ENCODE measurements around the gene CAD.

CAD gene

DNA sequence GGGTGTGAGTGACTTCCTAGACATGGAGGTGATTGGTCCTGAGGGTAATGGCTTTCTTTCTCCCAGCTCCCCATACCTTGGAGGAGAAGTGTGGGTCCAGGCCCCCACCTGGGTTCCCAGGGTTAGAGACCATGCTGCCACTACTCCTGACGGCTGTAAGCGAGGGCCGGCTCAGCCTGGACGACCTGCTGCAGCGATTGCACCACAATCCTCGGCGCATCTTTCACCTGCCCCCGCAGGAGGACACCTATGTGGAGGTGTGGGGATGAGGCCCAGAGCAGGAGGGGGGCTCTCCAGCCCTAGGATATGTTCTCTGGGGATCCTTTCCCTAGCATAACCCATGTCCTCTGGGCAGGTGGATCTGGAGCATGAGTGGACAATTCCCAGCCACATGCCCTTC lies 21.8 kb downstream of the CAD start:
- Histone ChIP-seq H3K9me3 (ENCODE audit: control insufficient read depth, low read length) (no peaks in the 10 kb centered on the region), H3K4me3 (ENCODE audit: low read length) (no peak overlapping the region), H3K36me3 (ENCODE audit: control insufficient read depth, insufficient read depth, low read length) (peaks cover 20% of the 10 kb centered on the region), H3K27me3 (ENCODE audit: control insufficient read depth, insufficient read depth, low read length) (no peaks in the 10 kb centered on the region), H3K4me1 (ENCODE audit: control insufficient read depth, insufficient read depth, low read length) (no peaks in the 10 kb centered on the region), H3K9ac (ENCODE audit: low read length) (no peak overlapping the region)

DNA sequence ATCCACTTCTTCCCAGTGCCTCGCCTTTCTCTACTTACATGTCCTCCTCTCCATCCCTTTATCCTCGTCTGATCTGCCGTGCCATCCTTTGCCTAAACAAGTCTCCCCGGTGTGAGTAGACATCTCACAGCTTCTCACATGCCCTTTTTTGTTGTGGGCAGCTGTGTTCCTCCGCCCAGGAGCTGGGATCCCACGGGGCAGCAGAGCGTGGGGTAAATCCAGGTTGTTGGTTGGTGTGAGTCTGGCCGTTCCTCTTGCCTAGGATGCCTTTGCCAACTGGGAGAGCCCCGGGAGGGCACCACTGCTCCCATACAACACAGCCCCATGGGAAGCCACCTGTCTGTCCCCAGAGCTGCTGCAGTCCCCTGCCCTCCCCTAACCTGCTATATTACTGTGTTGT lies 23.2 kb downstream of the CAD start:
- H3K27me3 ChIP-seq (ENCODE audit: control insufficient read depth, insufficient read depth, low read length): no peaks in the 10 kb centered on the region
- H3K4me3 ChIP-seq (ENCODE audit: low read length): no peak overlapping the region
- no peak overlapping the region for H3K9ac ChIP-seq (ENCODE audit: low read length)
- no peaks in the 10 kb centered on the region for H3K9me3 ChIP-seq (ENCODE audit: control insufficient read depth, low read length)
- H3K36me3 ChIP-seq (ENCODE audit: control insufficient read depth, insufficient read depth, low read length): peaks cover 9% of the 10 kb centered on the region
- H3K4me1 ChIP-seq (ENCODE audit: control insufficient read depth, insufficient read depth, low read length): no peaks in the 10 kb centered on the region

DNA sequence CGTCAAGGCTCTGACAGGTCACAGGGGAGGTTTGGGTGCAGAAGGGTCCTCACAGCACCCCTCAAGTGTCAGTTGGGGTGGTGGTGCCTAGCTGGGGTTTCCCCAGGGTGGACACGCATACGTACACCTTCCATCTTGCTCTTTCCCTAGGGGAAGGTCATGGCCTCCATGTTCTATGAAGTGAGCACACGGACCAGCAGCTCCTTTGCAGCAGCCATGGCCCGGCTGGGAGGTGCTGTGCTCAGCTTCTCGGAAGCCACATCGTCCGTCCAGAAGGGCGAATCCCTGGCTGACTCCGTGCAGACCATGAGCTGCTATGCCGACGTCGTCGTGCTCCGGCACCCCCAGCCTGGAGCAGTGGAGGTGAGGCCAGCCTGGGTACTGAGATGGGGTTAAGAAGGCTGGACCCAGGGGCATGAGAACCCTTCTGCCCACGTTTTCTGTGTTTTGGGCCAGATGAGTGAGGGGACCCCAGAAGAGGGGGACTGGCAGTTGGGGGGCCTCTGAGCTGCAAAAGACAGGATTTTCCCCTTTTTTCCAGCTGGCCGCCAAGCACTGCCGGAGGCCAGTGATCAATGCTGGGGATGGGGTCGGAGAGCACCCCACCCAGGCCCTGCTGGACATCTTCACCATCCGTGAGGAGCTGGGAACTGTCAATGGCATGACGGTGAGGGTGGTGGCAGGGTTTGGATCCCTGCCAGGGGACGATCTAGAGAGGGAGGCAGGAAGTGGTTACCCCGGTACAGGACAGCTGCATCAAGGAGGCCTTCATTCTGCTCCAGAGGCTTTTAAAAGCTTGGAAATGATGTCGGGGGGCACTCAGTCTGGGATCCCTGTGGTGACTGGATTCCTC lies 24.8 kb downstream of the CAD start:
- Histone ChIP-seq H3K4me3 (ENCODE audit: low read length) (no peak overlapping the region), H3K9me3 (ENCODE audit: control insufficient read depth, low read length) (no peaks in the 10 kb centered on the region), H3K27me3 (ENCODE audit: control insufficient read depth, insufficient read depth, low read length) (no peaks in the 10 kb centered on the region), H3K9ac (ENCODE audit: low read length) (no peak overlapping the region), H3K4me1 (ENCODE audit: control insufficient read depth, insufficient read depth, low read length) (no peaks in the 10 kb centered on the region), H3K36me3 (ENCODE audit: control insufficient read depth, insufficient read depth, low read length) (peaks cover 9% of the 10 kb centered on the region)

DNA sequence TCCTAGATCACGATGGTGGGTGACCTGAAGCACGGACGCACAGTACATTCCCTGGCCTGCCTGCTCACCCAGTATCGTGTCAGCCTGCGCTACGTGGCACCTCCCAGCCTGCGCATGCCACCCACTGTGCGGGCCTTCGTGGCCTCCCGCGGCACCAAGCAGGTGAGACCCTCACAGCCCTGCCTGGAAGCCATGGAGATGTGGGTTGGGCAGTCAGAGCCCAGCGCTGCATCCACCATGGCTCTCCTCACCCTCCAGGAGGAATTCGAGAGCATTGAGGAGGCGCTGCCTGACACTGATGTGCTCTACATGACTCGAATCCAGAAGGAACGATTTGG lies 25.4 kb downstream of the CAD start:
- Histone ChIP-seq H3K4me3 (ENCODE audit: low read length) (no peak overlapping the region), H3K27me3 (ENCODE audit: control insufficient read depth, insufficient read depth, low read length) (no peaks in the 10 kb centered on the region), H3K4me1 (ENCODE audit: control insufficient read depth, insufficient read depth, low read length) (no peaks in the 10 kb centered on the region), H3K9me3 (ENCODE audit: control insufficient read depth, low read length) (no peaks in the 10 kb centered on the region), H3K36me3 (ENCODE audit: control insufficient read depth, insufficient read depth, low read length) (peaks cover 6% of the 10 kb centered on the region), H3K9ac (ENCODE audit: low read length) (no peak overlapping the region)

DNA sequence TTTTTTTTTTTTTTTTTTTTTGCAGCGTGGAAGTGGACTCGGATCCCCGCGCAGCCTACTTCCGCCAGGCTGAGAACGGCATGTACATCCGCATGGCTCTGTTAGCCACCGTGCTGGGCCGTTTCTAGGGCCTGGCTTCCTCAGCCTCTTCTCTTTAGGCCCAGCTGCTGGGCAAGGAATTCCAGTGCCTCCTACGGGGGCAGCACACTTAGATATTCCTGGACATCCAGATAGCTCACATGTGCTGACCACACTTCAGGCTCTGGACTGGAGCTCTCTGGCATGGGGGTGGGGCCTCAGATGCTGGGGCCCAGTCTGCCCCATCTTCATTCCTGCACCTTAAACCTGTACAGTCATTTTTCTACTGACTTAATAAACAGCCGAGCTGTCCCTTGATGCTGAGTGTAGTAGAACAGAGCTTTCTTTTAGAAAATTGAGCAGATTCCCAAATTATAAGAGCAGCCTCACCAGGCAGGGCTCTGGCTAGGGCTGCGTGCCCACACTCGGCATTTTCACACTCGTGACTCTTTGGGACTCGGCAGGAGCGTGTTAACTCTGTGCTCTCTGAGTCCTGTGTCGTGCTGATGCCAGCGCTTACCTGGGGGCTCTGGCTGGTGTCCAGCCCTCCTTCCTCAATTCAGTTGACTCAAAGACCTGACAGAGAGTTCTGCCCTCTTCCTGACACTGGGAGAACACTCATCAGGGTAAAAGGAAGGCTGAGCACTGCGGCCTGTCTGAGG lies 26.4 kb downstream of the CAD start:
- no peaks in the 10 kb centered on the region for H3K9me3 ChIP-seq (ENCODE audit: control insufficient read depth, low read length)
- no peaks in the 10 kb centered on the region for H3K36me3 ChIP-seq (ENCODE audit: control insufficient read depth, insufficient read depth, low read length)

DNA sequence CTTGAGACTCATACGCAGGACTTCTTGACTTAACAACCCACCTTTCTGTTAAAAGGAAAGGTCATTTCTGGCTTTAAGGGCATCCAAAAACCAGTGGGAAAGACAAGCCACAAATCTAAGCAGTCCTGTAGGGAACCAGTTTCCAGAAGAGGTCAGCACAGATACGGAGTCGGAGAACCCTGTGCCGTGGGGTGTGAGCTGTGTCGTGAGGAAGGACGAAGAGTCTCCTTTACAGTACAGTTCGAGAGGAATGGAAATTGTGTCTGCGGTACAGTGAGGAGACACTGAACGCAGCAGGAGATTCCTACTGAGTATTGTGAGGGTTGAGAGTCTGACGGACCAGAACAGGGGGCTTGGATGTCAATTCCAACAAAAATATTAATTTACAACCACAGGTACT lies 27.9 kb downstream of the CAD start:
- Histone ChIP-seq H3K9me3 (ENCODE audit: control insufficient read depth, low read length) (no peaks in the 10 kb centered on the region), H3K27me3 (ENCODE audit: control insufficient read depth, insufficient read depth, low read length) (peaks cover 7% of the 10 kb centered on the region), H3K4me3 (ENCODE audit: low read length) (no peak overlapping the region), H3K36me3 (ENCODE audit: control insufficient read depth, insufficient read depth, low read length) (no peaks in the 10 kb centered on the region), H3K4me1 (ENCODE audit: control insufficient read depth, insufficient read depth, low read length) (peaks cover 3% of the 10 kb centered on the region), H3K9ac (ENCODE audit: low read length) (no peak overlapping the region)

More for the DNA sequence above, 26.4 kb downstream of the CAD start:
- H3K4me1 ChIP-seq (ENCODE audit: control insufficient read depth, insufficient read depth, low read length): no peaks in the 10 kb centered on the region
- no peak overlapping the region for H3K4me3 ChIP-seq (ENCODE audit: low read length)
- no peaks in the 10 kb centered on the region for H3K27me3 ChIP-seq (ENCODE audit: control insufficient read depth, insufficient read depth, low read length)
- no peak overlapping the region for H3K9ac ChIP-seq (ENCODE audit: low read length)

DNA sequence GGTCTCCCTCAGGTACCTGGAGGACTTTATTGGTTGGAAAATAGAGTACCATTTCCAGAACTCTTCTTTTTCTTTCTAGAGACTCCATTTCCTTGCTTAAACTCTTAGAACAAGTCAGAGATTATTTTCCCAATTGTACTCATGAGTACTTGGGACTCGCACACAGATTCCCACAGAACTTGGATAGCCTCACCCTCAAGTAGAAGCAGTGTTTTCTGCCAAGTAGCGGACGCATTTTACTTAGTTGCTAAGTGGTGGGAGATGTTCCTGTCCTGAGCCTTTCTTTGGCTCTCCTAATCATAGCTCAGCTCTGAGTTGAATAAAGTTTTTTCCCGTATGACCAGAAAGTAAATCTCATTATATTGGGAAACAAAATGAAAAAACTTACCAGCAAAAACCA lies 28.5 kb downstream of the CAD start:
- no peaks in the 10 kb centered on the region for H3K36me3 ChIP-seq (ENCODE audit: control insufficient read depth, insufficient read depth, low read length)
- H3K27me3 ChIP-seq (ENCODE audit: control insufficient read depth, insufficient read depth, low read length): peaks cover 12% of the 10 kb centered on the region
- no peak overlapping the region for H3K4me3 ChIP-seq (ENCODE audit: low read length)
- H3K4me1 ChIP-seq (ENCODE audit: control insufficient read depth, insufficient read depth, low read length): peaks cover 7% of the 10 kb centered on the region
- H3K9ac ChIP-seq (ENCODE audit: low read length): no peak overlapping the region
- H3K9me3 ChIP-seq (ENCODE audit: control insufficient read depth, low read length): no peaks in the 10 kb centered on the region

DNA sequence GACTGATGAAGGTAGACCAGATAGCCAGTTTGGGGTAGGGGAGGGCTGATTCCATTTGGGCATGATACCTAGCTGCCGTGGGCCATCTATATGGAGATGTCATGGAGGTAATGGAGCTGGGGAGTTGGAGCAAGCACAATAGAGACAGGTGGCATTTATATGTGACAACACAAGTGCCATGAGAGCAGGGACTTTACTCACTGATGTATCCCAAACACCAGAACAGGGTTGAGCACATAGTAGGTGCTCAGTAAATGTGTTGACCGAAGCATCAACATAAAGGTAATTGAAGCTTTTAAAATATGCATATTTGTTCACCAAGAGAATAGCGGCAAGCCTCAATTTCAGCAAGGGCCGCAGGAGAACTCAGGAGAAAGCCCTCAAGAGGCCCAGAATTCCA lies 30.7 kb downstream of the CAD start:
- H3K27me3 ChIP-seq (ENCODE audit: control insufficient read depth, insufficient read depth, low read length): peaks cover 19% of the 10 kb centered on the region
- H3K9ac ChIP-seq (ENCODE audit: low read length): no peak overlapping the region
- no peak overlapping the region for H3K4me3 ChIP-seq (ENCODE audit: low read length)
- H3K9me3 ChIP-seq (ENCODE audit: control insufficient read depth, low read length): no peaks in the 10 kb centered on the region
- H3K36me3 ChIP-seq (ENCODE audit: control insufficient read depth, insufficient read depth, low read length): no peaks in the 10 kb centered on the region
- H3K4me1 ChIP-seq (ENCODE audit: control insufficient read depth, insufficient read depth, low read length): peaks cover 7% of the 10 kb centered on the region

DNA sequence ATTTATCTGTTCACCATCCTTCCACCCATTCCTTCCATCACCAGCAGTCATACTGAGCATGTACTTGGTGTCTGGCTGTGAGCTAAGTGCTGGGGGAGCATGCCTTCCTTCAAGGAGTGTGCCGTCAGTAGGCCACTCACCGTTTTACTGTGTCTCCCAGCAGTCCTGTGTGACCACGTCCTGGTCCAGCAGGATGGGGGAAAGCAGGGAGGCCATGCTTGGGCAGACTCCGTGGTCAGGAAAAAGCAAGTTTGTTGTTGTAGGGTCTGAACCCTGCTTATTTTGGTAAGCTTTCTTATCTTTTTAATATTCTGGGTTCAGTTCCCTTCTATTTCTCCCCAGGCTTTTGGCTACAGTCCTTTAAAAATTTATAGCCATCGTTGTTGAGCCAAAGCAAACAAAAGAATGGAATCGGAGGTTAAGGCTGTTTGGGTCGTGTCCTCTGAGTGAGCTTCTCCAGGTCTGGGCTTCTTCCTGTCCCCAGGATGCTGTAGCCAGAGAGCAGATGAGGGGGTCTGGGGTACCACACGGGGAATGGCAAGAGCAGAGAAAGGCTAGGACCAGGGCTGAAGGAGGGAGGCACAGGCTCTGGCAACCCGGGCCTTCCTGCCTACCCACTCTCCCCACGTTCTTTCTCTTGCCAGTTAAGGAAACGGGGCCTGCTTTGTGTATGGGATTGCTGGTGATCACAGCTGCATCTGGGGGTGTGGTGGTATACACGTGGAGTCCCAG lies 32.2 kb downstream of the CAD start:
- H3K4me3 ChIP-seq (ENCODE audit: low read length): no peak overlapping the region
- no peaks in the 10 kb centered on the region for H3K36me3 ChIP-seq (ENCODE audit: control insufficient read depth, insufficient read depth, low read length)
- peaks cover 25% of the 10 kb centered on the region for H3K27me3 ChIP-seq (ENCODE audit: control insufficient read depth, insufficient read depth, low read length)
- peaks cover 7% of the 10 kb centered on the region for H3K4me1 ChIP-seq (ENCODE audit: control insufficient read depth, insufficient read depth, low read length)
- H3K9me3 ChIP-seq (ENCODE audit: control insufficient read depth, low read length): no peaks in the 10 kb centered on the region
- no peak overlapping the region for H3K9ac ChIP-seq (ENCODE audit: low read length)

DNA sequence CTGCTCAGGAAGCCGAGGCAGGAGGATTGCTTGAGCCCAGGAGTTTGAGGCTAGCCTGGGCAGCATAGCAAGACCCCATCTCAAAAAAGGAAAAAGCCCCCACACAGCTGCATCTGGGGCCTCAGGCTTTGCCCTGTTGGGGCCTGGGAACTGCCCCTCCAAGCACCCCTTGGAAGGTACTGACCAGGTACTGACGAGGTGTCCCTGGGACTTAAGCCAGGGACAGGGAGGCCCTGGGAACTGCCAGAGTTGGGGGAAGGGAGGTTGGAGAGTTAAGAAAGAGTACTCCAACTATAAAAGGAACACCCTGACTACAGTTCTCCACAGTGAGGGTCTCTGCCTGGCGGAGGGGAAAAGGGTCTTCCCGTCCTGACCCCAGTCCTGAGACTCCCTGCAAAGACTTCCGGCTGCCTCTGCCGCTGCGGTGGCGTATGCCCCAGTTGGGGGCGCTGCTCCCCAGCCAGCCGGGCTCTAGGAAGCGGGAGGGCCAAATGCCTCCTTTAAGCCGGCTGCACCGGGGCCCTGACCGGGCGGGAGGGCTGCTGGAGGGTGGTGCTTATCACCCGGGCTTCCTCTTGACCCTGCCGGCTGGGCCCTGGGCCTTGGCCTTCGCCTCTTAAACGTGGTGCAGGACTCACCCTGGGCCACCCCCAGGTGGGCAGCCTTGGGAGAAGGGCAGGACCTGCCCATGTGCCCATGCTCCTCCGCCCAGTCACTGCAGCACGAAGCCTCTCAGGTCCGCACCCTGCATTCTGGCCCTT lies 32.9 kb downstream of the CAD start:
- no peaks in the 10 kb centered on the region for H3K9me3 ChIP-seq (ENCODE audit: control insufficient read depth, low read length)
- H3K4me1 ChIP-seq (ENCODE audit: control insufficient read depth, insufficient read depth, low read length): peaks cover 7% of the 10 kb centered on the region
- H3K9ac ChIP-seq (ENCODE audit: low read length): no peak overlapping the region
- peaks cover 30% of the 10 kb centered on the region for H3K27me3 ChIP-seq (ENCODE audit: control insufficient read depth, insufficient read depth, low read length)
- H3K4me3 ChIP-seq (ENCODE audit: low read length): no peak overlapping the region
- no peaks in the 10 kb centered on the region for H3K36me3 ChIP-seq (ENCODE audit: control insufficient read depth, insufficient read depth, low read length)

DNA sequence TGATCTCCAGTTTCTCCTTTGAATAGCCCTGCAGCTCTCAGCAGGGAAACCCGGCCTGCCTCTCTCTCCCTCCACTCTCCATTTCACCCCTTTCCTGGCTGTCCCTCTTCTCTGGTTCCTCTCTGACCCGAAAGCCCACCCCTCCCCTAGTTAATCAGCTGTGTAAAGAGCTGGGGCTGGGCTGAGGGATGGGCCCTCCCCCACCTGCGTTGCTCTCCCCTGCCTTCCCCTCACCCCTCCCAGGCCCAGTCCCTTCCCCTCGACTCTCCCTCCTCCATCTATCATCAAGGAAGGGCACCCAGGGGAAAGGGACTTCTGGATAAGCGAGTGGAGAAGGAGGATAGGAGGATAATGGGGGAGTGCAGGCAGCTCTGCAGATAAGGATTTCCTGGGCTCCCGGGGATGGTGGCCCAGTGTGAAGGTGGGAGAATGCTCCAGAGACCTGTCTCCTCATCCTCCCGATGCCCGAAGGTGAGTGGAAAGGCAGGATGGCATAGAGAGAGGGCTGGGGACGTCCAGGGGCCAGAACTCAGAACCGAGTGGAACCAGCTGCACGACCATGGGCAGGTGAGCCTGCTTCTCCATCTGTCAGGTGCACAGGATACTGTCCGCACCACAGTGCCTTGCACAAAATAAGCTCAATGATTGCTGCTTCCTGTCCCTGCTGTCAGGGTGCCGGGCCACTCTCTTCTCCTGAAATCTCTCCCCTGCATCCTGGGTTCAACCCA lies 33.6 kb downstream of the CAD start:
- no peak overlapping the region for H3K9ac ChIP-seq (ENCODE audit: low read length)
- H3K4me3 ChIP-seq (ENCODE audit: low read length): no peak overlapping the region
- no peaks in the 10 kb centered on the region for H3K36me3 ChIP-seq (ENCODE audit: control insufficient read depth, insufficient read depth, low read length)
- H3K4me1 ChIP-seq (ENCODE audit: control insufficient read depth, insufficient read depth, low read length): peaks cover 7% of the 10 kb centered on the region
- H3K9me3 ChIP-seq (ENCODE audit: control insufficient read depth, low read length): no peaks in the 10 kb centered on the region
- H3K27me3 ChIP-seq (ENCODE audit: control insufficient read depth, insufficient read depth, low read length): peaks cover 33% of the 10 kb centered on the region
